RKO (cell line): ENCODE data around the gene PDHB.
"Not testable (repeated sequence)": the region's sequence is repeated elsewhere in the genome, so short reads cannot be mapped to it uniquely, and the experiment has no call there.

Experiments
- DNase-seq: peaks from one replicate; pipeline ENCODE4 v3.0.0-alpha.2; 2016; ENCODE audit warnings: low spot score

Gene PDHB

GRCh38 chr3:58433400-58434167, at the start of gene PDHB:
PDHB (minus strand) TSS chr3:58433832; CDS start chr3:58433809, 23 bp downstream.
- DNase-seq, result peak; percentile 91

- no peak for DNase-seq
These were observed 49.4 kb upstream of the PDHB start for GRCh38 chr3:58482917-58483636.

- DNase-seq, result no peak
These were observed 46.7 kb upstream of the PDHB start for GRCh38 chr3:58480309-58480708.

- no peak for DNase-seq
These were observed 45.1 kb upstream of the PDHB start for GRCh38 chr3:58478781-58479180.

GRCh38 chr3:58474967-58475578, 41.4 kb upstream of the PDHB start:
- DNase-seq, result no peak

- no peak for DNase-seq
These were observed 40.8 kb upstream of the PDHB start for GRCh38 chr3:58474348-58474911.

GRCh38 chr3:58473275-58473674, 39.6 kb upstream of the PDHB start:
- DNase-seq, result no peak

GRCh38 chr3:58471025-58471887, 37.6 kb upstream of the PDHB start:
- DNase-seq, result peak; percentile 59

- DNase-seq, result no peak
These were observed 36.9 kb upstream of the PDHB start for GRCh38 chr3:58470363-58471024.

GRCh38 chr3:58469096-58469495, 35.5 kb upstream of the PDHB start:
- no peak for DNase-seq

- no peak for DNase-seq
These were observed 33.4 kb upstream of the PDHB start for GRCh38 chr3:58466899-58467563.

- DNase-seq, result no peak
These were observed 31.2 kb upstream of the PDHB start for GRCh38 chr3:58464866-58465265.

GRCh38 chr3:58463942-58464271, 30.3 kb upstream of the PDHB start:
- no peak for DNase-seq

- peak; percentile 92 for DNase-seq
These were observed 29.7 kb upstream of the PDHB start for GRCh38 chr3:58463181-58463941.

- no peak for DNase-seq
These were observed 29.2 kb upstream of the PDHB start for GRCh38 chr3:58462829-58463180.

- DNase-seq, result peak; percentile 39
These were observed 25.5 kb upstream of the PDHB start for GRCh38 chr3:58459160-58459559.

GRCh38 chr3:58452176-58452575, 18.5 kb upstream of the PDHB start:
- no peak for DNase-seq

- DNase-seq, result no peak
These were observed 8.2 kb upstream of the PDHB start for GRCh38 chr3:58441514-58442450.

- DNase-seq, result not testable (repeated sequence)
These were observed 7.3 kb upstream of the PDHB start for GRCh38 chr3:58440996-58441355.
